ENCODE results near the gene P2RX3. TPM values are rescaled to one million over a fixed set of nuclear protein-coding genes. Genes with fewer than 3 reads are reported as not detected.

P2RX3 gene
- total RNA-seq, 1 experiment from 2014 or later, result not detected

DNA sequence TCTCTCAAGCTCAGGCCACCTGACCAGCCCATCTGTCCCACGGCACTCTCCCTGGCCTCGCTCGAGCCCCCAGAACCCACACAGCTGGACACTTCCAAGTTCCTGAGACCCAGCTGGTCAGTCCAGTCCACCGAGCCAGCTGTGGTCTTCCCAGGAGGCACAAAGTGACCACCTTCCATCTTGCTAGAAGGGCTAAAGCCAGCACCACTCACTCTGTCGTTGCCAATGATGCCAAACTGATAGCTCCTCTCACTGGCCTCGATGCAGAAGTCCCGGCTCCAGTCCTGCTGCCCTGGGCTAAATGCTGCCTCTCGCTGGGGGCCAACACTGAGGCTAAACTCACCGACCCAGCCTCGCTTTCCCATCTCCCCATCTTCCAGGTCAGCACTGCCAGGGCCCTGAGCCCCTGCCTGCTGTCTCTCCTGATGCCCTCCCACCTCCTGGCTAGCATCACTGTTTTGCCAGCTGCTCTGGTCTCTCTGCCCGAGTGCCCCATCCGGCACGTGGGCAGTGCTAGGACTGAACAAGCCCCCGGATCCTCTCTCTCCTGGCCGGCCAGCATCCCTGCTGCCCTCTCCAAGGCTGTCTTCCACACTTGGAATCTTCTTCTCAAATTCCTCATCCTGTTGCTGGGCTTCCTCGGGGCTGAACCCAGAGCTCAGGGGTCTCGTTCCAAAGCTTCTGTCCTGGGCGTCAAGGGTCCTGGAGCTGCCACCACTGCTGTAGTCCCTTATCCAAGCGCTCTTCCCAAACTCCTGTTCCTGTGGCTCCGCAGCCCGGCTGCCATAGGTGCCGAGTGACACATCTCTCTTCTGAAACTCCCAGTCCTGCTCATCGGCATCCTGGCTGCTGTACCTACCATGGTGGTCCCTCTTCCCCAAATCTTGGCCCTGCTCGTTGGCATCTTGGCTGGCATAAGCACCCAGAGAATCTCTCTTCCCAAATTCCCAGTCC, 28.8 kb upstream of the P2RX3 start:
- DNase-seq (ENCODE audit: extremely low read depth, low read depth), result no peak

DNA sequence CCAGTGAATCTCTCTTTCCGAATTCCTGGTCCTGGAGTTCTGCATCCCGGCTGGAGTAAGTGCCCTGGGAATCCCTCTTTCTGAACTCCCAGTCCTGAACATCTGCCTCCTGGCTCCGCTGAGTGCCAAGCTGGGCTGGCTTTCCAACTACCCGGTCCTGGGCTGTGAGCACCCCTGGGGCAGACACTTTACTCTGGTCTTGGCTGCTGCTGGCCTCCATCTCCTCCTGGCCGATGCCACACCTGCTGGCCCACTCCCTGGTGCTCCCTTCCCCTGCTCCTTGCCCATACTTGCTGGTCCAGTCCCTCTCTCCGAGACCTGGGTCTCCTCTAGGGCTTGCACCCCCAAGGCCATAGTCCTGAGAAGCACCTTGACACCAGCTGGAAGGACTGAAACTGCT, 28.1 kb upstream of the P2RX3 start:
- no peak for DNase-seq (ENCODE audit: extremely low read depth, low read depth)

DNA sequence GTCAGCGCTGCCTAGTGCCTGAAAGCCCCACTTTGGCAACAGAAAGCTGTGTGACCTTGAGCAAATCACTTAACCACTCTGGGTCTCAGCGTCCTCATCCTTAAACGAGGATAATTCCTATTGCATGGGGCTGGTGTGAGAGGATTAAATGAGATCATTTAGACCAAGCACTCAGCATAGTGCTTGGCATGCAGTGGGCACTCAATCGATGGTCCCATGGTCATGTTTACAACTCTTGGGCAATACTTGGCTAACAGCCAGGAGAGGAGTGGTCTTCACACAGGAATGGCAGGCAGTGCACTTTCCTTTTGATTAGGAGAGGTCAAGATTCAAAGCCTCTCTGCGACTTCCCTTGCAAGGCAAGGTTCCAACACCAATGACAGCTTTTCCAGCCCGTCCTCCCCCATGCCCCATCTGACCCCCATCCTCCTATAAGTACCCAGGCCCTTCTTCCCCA, 27.5 kb upstream of the P2RX3 start:
- DNase-seq (ENCODE audit: extremely low read depth, low read depth), result no peak

DNA sequence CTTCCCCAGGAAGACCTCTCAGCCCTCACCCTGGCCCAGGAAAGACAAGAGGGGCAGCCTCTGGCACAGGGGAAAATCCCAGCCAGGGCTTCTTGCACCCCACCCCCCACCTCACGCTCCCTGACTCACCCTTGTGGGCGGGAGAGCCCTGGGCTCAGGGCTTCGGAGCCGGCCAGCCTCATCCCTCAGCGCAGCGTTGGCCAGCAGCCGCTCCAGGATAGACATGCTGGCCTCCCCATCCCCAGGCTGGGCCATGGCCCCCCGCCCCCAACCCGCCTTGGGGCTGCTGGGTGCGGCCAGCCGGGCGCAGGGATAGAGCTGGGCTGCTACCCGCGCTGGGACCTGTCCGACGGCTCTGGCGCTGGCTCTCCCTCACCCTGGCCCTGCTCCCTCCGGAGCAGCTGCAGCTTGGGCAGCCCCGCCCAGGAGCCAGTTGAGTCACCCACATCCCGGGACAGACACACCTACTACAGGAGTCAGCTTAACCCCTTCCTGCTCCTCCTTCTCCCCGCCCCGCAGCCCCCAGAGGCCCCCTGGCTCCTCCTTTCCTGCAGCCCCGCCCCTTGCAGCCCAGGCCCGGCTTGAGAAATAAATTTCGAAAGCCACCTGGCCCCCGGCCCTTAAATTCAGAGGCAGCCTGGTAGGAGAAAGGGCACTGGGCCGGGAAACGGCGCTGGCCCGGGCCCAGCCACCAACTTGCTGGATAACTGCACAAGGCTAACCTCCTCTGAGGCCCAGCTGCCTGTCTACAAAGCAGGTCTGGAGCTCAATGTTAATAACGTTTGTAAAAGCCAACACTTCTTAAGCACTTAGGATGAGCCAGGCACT, 26.8 kb upstream of the P2RX3 start:
- DNase-seq (ENCODE audit: extremely low read depth, low read depth), result peak; percentile 81

DNA sequence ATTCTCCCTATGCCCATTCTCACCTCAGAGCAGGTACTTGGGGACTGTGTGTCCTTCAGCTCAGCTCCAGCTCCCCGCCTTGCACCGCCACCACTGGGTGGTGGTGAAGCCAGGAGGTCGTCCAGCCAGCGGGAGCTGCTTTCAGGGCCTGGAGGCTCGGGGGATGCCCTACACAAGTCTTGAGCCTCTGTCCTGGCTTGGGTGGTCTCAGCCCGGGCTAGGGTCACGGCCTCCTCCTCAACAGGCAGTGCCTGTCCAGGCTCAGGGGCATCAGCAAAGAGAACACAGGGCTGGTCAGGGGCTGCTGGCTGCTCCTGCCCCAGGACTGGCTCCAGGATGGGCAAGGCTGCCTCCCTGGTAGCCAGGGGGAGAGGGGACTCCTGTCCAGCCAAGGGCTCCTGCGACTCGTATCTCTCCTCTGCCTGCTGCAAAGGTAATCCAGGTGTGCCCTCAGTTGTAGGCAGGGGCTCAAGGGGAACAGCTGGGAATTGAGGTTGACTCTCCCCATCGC, 25.6 kb upstream of the P2RX3 start:
- no peak for DNase-seq (ENCODE audit: extremely low read depth, low read depth)

DNA sequence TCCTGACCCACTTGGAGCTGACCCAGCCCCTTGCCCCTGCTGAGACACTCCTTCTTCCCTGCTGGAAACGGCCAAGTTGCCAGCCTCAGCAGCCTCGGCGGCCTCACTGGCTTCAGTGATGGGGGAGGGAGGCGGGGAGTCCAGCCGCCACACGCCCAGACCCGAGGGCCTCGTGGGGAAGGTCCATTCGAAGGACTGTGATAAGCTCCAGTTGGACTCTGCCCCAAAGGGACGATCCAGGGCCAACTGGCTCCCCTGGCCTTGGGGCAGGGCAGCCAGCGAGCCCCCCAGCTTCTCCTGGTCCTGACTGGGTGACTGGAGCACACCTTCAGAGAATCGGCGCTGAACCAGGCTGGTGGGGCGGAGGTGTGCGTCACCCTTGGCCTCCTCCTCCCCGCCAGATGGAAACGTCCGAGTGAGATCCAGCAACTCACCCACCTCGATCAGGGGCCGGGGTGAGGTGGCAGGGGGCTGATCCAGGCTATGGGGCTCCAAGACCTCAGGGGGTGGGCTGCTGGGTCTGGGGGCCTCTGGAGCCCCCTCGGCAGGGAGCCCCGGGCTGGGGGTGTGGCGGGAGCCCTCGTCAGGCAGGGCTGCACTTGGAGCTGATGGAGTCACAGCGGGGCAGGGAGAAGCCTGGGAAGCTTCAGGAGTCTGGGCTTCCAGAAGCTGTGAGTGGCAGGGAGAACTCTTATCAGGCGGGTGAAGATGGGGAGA, 24.9 kb upstream of the P2RX3 start:
- DNase-seq (ENCODE audit: extremely low read depth, low read depth), result no peak

DNA sequence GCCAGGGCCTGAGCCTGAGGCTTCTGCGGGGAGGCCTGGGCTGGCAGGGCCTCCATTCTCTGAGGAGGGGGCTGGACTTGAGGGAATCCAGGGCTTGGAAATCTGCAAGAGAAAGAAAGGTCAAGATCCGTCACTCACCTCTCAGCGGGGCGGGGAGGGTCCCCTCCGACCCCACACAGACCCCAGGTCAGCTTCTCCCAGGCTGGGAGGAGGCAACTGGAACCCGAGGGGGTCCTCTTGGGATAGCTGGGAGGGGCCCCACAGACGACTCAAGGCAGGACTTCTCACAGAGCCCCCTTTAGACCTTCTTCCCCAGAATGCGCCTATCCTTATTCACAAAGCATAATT, 24.4 kb upstream of the P2RX3 start:
- DNase-seq (ENCODE audit: extremely low read depth, low read depth), result no peak

DNA sequence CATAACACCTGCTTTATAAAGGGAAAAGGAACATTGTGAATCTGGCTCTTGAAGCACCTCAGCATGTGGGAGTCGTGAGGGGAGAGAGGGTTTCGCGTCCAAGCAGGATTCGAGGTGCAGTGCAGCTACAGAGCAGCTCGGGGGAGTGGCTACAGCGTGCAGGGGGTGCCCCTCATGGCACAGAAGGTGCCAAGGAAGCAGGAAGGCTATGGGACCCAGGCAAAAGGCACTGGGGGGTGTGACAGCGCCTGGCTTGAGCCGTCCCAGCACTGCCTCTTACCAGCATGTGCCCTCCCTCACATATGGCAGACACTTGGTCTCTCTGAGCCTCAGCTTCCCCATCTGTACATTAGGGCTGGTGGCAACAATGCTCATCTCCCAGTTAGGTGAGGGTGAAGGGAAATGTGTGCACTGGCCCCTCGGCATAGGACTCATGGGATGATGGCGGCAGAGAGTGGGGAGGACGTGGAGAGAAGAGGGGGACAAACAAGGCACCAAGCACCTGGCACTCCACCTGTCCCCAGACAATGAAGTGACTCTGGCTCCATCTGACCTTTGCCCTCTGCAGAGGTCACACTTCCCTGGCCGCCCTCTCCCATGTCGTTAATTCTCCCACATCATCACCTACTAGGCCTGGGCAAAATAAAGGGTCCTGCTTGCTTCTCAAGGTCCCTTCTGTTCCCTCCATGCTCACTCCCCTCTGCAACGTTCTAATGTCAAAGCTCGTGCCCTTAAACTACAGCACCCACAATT, 23.8 kb upstream of the P2RX3 start:
- no peak for DNase-seq (ENCODE audit: extremely low read depth, low read depth)

DNA sequence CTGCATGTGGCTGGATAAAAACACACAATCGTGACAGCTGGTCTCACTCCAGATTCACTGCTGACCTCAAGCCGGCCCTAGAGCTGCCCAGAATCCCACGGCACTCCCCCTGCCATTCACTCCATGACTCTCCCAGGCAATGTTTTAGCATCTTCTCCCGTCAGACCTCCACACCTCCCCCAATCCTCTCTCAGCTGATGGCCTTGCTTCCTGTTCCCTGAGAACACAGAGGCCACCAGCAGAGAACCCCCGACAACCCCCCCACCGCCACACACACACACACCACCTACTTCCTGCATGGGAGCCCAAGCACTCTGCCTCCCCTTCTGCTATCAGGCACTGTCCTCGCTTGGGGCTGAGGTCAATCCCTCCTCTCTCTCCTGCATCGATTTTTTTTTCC, 22.7 kb upstream of the P2RX3 start:
- no peak for DNase-seq (ENCODE audit: extremely low read depth, low read depth)

DNA sequence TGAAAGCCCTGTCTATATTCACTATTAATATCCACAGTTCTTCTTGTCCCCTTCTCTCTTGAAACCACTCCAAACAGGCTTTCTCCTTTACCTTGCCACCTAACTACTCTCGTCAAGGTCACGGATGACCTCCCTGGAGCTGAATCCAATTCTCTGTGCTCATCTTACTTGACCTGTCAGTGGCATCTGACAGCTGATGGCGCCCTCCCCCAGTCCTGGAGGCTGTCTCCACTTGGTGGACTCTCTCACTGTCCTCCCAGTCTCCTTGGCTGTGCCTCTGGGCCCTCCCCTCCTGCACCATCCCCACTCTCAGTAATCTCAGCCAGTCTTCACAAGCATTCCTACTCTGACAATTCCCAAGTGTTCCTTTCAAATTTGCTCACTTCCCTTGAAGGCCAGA, 22.1 kb upstream of the P2RX3 start:
- no peak for DNase-seq (ENCODE audit: extremely low read depth, low read depth)

DNA sequence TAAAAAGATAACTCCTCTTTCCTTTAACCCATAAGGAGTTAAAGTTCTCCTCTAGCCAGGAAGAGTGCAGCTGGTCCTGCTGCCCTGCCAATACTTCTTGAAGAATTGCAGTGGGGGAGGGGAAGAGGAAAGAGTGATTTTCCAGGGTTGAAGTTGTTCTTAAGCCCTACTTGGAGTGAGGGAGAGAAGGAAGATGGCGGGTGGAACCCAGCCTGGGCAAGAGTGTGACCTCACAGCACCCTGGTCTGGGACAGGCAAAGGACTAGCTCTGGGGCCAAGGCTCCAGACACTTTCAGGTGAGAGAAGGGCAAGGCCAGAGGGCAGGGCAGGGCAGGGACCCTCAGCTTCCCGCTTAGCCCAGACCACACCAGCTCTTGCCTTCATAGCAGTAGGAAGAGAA, 20.0 kb upstream of the P2RX3 start:
- DNase-seq (ENCODE audit: extremely low read depth, low read depth), result no peak

DNA sequence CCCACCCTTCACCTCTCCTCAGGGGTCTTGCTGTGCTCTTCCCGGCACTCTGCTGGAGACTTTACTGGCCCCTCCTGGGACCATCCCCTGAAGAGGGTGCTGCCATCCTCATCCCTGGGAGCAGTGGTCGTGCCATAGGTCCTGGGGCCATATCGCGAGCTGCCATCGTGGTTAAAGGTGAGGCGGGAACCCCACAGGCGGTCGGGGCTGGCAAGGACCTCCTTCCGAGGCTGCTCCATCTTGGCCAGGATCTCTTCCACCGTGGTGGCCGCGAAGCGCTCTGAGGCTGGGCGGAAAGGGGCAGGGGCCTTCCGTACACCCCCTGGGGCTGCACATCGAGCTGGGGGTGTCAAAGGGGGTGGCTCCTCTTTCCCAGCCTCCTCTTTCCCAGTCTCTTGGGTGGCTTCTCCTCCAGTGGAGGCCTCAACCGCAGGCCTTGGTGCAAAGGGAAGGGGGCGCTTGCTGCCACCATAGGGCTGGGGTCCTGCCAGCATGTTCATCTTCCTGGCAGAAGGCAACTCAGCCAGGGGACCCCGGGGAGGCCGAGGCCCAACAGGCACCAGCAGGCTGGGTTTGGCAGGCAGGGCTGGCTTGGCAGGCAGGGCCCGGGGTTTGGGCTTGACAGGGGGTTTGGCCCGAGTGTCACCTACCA, 18.0 kb upstream of the P2RX3 start:
- DNase-seq (ENCODE audit: extremely low read depth, low read depth), result no peak

DNA sequence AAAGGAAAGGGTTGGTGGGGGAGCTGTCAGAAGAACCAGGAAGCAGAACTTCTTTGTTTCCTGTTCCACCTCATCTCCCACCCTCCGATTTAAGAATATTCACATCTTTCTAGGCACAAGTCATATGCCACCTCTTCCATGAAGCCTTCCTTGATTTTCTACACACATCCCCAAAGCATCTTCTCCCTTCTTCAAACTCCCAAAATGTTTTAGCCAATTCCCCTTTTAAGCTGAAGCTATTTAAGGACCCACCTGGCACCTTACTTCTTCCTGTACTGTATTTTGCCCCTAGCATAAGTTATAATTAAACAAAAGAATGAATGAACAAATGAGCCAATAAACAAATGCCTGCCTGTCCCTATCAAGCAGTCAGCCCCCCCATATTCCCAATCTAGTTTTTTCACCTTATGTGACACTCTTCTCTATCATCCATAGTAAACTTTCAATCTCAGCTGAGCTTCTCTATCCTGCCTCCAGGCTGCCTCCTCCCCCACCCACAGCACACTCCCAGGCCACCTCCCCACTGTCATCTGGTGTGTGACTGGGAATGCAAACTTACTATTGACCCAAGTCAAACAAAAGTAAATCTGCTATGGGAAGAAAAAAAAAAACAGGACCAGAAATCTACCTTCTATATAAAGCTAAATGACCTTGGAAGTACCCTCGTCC, 17.3 kb upstream of the P2RX3 start:
- no peak for DNase-seq (ENCODE audit: extremely low read depth, low read depth)

DNA sequence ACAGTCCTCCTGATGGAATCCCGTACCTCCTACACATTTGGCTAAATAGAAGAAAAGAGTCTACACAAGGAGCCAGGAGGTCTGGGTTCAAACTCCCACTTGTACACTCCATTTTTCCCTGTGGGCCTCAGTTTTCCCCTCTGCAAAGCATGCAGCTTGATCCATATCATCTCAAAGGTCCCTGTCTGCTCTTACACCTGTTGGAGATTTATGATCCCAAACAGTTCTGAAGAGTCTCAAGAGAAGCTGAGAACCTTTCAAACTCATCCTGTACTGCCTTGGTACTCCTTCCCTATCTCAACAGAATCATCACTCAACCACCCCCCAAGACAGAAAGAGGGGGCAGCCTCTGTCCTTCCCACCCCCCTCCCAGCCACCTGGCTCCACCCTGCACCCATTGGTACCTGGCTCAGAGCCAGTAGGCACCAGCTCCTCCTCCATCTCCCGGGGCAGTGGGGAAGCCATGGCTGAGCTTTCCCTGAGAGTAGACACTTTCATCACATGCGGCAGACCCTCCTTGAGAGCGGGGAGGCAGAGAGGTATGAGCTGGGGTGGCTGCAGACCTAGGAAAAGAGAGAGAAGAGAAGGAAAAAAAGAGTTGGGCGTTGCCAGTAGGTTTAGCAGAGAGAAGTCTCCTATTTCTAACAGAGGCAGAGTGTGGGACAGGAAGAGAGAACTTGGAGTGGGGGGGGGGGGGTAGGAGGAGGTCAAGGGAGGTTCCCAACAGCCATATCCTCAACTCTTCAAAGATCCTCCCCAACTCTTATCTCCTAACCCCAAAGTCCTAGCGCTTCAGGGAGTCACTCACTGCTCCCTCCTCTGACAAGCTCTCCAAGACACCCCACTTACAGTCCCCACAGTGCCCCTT, 16.5 kb upstream of the P2RX3 start:
- DNase-seq (ENCODE audit: extremely low read depth, low read depth), result no peak

DNA sequence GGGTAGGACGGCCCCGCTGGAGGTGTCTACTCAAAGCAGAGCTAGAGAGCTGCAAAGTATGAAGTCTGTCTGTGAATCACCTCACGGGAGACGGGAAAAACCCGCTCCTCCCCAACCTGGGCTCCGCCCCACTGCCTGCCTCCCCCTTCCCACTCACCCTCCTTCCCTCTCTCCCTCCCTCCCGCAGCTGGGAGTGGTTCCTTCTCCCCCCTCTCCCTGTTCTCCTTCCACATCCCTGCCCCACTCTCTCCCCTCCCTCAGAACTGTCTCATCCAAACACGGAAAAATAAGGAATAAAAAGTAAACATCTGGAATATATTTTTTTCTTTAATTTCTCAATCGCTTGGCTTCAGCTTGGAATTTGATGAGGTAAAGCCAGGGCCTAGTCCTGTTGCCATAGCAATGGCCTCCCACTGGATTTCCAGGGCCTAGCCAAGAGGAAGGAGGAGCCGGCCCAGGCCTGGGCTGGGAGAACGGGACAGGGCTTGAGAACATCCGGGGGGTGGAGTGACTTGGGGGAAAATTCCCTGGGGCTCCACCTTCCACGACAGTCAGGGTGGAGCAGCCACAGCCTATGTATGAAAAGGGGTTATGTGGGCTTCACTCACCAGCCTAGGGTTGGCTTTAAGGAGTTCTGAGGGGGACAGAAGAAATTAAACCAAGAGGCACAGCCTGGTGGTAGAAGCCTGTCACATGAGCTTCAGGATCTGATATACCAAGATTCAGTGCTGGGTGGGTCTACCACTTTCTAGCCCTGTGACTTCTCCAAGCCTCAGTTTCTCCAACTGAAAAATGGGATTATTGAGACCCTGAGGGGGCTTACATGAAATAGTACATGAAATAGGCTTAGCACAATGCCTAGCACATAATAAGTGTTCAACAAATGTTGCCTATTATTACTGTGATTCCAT, 15.6 kb upstream of the P2RX3 start:
- DNase-seq (ENCODE audit: extremely low read depth, low read depth), result peak; percentile 48

DNA sequence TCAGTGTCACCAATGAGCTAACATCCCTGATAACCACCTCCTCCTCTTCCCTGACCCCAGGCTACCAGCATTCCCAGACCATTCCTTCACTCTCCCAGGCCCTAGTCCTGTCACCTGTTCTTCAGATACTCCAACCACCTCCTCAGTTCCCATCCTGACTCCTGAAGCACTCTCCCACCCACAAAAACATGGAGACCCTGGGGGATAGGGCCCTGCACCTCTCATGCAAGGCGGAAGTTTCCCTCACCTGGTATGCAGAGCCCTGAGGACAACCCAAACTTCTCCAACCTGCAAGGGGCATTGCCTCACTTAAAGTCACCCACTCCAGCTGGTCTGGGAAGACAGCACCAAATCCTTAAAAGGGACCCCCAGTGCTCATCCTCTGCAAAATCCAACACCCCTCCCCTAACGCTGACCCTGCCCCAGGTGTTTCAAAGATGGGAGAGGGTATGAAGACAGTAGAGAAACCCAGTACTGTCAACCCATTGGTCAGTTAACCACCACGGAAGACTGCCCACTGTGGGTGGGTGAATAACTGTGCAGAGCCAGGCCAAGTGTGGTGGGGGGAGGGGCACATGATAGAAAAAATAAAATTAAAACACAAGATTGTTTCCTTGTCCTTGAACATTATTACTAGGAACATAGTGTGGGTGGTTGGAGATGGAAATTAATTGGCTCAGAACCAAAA, 14.8 kb upstream of the P2RX3 start:
- DNase-seq (ENCODE audit: extremely low read depth, low read depth), result no peak

DNA sequence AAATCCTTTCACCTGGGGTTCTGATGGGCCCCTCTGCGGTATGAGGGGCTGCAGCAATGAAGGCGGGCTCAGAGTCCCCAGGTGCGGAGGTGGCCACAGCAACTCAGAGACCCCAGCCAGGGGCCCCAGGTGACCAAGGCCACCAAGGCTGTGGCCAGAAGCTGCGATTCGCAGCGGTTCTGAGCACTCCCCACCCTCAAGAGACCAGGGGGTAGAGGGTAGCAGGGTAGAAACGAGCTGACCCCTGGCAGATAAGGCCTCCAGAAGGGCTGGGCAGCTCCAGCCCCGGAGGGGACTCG, 14.3 kb upstream of the P2RX3 start:
- no peak for DNase-seq (ENCODE audit: extremely low read depth, low read depth)

All from NCI-H460 (cell line).